Measurements from ENCODE around the gene ITSN2. TPM values are rescaled to one million over a fixed set of nuclear protein-coding genes. Genes with fewer than 3 reads are reported as not detected.

ITSN2 gene
- total RNA-seq, 2 donors from 2014 or later = 12.6 to 16.8 TPM

DNA sequence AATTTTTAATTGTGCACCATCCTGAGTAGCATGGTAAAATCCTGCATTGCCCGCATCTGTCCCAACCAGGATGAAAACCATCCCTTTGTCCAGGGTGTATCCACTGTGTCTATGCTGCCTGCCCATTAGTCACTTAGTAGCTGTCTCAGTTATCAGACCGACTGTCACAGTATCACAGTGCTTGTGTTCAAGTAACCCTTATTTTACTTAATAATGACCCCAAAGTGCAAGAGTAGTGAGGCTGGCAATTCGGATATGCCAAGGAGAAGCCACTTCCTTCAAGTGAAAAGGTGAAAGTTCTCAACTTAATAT lies 8.8 kb downstream of the ITSN2 start:
- Mint-ChIP-seq H3K4me3 (no peak overlapping the region), H3K36me3 (ENCODE audit: low read depth) (no peaks in the 10 kb centered on the region), H3K9me3 (no peaks in the 10 kb centered on the region), H3K27ac (no peak overlapping the region), H3K4me1 (peaks cover 11% of the 10 kb centered on the region), H3K27me3 (ENCODE audit: insufficient read depth) (no peaks in the 10 kb centered on the region)
- H3K4me1 ChIP-seq (ENCODE audit: control insufficient read depth, insufficient read depth, low read length) = no peaks in the 10 kb centered on the region
- WGBS, 2 experiments (ENCODE audit: insufficient coverage in 1 of 2, insufficient read length in 1 of 2) = 86% methylated on average over 3 of the region's 3 CpGs
- TF ChIP-seq, protein P1, sequence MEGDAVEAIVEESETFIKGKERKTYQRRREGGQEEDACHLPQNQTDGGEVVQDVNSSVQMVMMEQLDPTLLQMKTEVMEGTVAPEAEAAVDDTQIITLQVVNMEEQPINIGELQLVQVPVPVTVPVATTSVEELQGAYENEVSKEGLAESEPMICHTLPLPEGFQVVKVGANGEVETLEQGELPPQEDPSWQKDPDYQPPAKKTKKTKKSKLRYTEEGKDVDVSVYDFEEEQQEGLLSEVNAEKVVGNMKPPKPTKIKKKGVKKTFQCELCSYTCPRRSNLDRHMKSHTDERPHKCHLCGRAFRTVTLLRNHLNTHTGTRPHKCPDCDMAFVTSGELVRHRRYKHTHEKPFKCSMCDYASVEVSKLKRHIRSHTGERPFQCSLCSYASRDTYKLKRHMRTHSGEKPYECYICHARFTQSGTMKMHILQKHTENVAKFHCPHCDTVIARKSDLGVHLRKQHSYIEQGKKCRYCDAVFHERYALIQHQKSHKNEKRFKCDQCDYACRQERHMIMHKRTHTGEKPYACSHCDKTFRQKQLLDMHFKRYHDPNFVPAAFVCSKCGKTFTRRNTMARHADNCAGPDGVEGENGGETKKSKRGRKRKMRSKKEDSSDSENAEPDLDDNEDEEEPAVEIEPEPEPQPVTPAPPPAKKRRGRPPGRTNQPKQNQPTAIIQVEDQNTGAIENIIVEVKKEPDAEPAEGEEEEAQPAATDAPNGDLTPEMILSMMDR (conservative IDR thresholded peaks at IDR 0.05) = no peak
- H3K4me3 ChIP-seq (ENCODE audit: low read length) = no peak overlapping the region
- H3K27ac ChIP-seq (ENCODE audit: low read depth, low read length) = no peak overlapping the region
- no peaks in the 10 kb centered on the region for H3K36me3 ChIP-seq (ENCODE audit: control insufficient read depth, insufficient read depth, low read length)
- no peak for DNase-seq
- no peaks in the 10 kb centered on the region for H3K27me3 ChIP-seq (ENCODE audit: control insufficient read depth, insufficient read depth, low read length, poor library complexity, severe bottlenecking)
- no peak overlapping the region for H3K9ac ChIP-seq (ENCODE audit: extremely low read depth, low read length, poor library complexity, severe bottlenecking)
- H3K9me3 ChIP-seq (ENCODE audit: control insufficient read depth, low read length) = no peaks in the 10 kb centered on the region

DNA sequence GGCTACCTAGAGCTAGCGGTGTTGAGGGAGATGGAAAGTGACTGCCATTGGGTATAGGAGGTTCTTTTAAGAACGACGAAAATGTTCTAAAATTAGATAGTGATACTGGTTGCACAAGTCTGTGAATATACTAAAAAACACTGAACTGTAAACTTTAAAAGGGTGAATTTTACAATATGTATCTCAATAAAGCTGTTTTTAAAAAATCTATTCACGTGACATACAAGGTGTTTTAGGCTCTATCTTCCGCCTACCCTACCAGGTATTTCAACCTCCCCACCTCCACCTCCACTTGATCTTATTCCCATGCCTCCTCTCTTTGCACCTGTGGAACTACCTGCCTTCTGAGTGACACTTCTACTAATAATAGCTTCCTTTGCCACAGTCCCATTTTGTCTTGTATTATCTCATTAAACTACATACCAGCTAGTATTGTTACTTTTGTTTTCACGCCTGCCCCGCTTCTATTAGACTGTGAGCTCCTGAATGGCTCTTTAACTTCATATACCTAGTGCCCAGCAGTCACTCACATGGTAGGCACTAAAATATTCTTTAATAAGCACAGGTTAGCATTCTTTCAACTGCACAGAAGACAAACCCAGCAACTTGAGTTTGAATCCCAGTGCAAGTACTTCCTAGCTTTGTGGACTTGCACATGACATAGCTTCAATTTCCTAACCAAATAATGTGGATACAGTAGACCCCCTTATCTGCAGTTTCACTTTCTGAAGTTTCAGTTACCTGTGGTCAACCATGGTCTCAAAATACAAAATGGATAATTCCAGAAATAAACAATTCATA lies 9.3 kb downstream of the ITSN2 start:
- Histone ChIP-seq H3K9me3 (ENCODE audit: control insufficient read depth, low read length) (no peaks in the 10 kb centered on the region), H3K4me1 (ENCODE audit: control insufficient read depth, insufficient read depth, low read length) (no peaks in the 10 kb centered on the region), H3K36me3 (ENCODE audit: control insufficient read depth, insufficient read depth, low read length) (no peaks in the 10 kb centered on the region), H3K4me3 (ENCODE audit: low read length) (no peak overlapping the region), H3K9ac (ENCODE audit: extremely low read depth, low read length, poor library complexity, severe bottlenecking) (no peak overlapping the region), H3K27ac (ENCODE audit: low read depth, low read length) (no peak overlapping the region), H3K27me3 (ENCODE audit: control insufficient read depth, insufficient read depth, low read length, poor library complexity, severe bottlenecking) (no peaks in the 10 kb centered on the region)
- no peak overlapping the region for H3K4me3 Mint-ChIP-seq
- H3K36me3 Mint-ChIP-seq (ENCODE audit: low read depth) = no peaks in the 10 kb centered on the region
- H3K9me3 Mint-ChIP-seq = no peaks in the 10 kb centered on the region
- WGBS, 2 experiments (ENCODE audit: insufficient coverage in 1 of 2, insufficient read length in 1 of 2) = 96 to 97% methylated on average over 4 to 7 of the region's 7 CpGs
- no peaks in the 10 kb centered on the region for H3K27me3 Mint-ChIP-seq (ENCODE audit: insufficient read depth)
- no peak overlapping the region for H3K27ac Mint-ChIP-seq
- TF ChIP-seq, protein P1 (conservative IDR thresholded peaks at IDR 0.05) = no peak
- DNase-seq = no peak
- H3K4me1 Mint-ChIP-seq = peaks cover 11% of the 10 kb centered on the region

DNA sequence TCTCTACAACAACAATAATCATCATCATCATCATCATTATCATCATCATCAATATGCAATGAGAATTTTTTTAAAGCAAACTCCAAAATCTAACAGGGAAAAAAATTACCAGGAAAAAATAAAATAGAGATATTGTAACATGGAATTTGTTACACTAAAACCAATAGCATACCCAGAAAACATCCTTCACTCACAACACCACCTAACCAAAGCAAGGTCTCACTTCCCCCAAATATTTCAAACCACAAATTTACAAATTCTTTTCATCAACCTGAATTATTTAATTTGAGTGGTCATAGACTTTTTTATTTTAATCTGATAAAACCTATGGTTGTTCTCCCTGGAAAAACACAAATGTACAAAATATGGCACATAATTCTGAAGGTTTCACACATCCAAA lies 11.2 kb downstream of the ITSN2 start:
- no peaks in the 10 kb centered on the region for H3K36me3 ChIP-seq (ENCODE audit: control insufficient read depth, insufficient read depth, low read length)
- no peaks in the 10 kb centered on the region for H3K9me3 Mint-ChIP-seq
- no peak overlapping the region for H3K9ac ChIP-seq (ENCODE audit: extremely low read depth, low read length, poor library complexity, severe bottlenecking)
- H3K27me3 ChIP-seq (ENCODE audit: control insufficient read depth, insufficient read depth, low read length, poor library complexity, severe bottlenecking) = no peaks in the 10 kb centered on the region
- no peaks in the 10 kb centered on the region for H3K27me3 Mint-ChIP-seq (ENCODE audit: insufficient read depth)
- no peak overlapping the region for H3K4me3 Mint-ChIP-seq
- no peak overlapping the region for H3K4me3 ChIP-seq (ENCODE audit: low read length)
- no peaks in the 10 kb centered on the region for H3K4me1 ChIP-seq (ENCODE audit: control insufficient read depth, insufficient read depth, low read length)
- TF ChIP-seq, protein P1 (conservative IDR thresholded peaks at IDR 0.05) = no peak
- H3K27ac ChIP-seq (ENCODE audit: low read depth, low read length) = no peak overlapping the region
- H3K27ac Mint-ChIP-seq = no peak overlapping the region
- no peaks in the 10 kb centered on the region for H3K9me3 ChIP-seq (ENCODE audit: control insufficient read depth, low read length)
- H3K4me1 Mint-ChIP-seq = peaks cover 7% of the 10 kb centered on the region
- DNase-seq = no peak
- H3K36me3 Mint-ChIP-seq (ENCODE audit: low read depth) = no peaks in the 10 kb centered on the region

Measured in endodermal cell (in vitro differentiated cells).